ENCODE results near the gene POLR2C.

- TF ChIP-seq CTCF (IDR thresholded peaks at IDR 0.05) (no peak), POLR2A (IDR thresholded peaks at IDR 0.05) (no peak), EP300 (IDR thresholded peaks at IDR 0.05; ENCODE audit: low read depth) (no peak), POLR2AphosphoS5 (IDR thresholded peaks at IDR 0.05) (no peak)
Observed at GRCh38 chr16:57514791-57515600, 52.5 kb downstream of the POLR2C start.
